ENCODE measurements around the gene TMUB2. TPM values are rescaled to one million over a fixed set of nuclear protein-coding genes. Genes with fewer than 3 reads are reported as not detected.

Gene TMUB2
- total and polyA plus RNA-seq, 10 donors: 26.8 to 59.0 (median 43.6) TPM

DNA sequence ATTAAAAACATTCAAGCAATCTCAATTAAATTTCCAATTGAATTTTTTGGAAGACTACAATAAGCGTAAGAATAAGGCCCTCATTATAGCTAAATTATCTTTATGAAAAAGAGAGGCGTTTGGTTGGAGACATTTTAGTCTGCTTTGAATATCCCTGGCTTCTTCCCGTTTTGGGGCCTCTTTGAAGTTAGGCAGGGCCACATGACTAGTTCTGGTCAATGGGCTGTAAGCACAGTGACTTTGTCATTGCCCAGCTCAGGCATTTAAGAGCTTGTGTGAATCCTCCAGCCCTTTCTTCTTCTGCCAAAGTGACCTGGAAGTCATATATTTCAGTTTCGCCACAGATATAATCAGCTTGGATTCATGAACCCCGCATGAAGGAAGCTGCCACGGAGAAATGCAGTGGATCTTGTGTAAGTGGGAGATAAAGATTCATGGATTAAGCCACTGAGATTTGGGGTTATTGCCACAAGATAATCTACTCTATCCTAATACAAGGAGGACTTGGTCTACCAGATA lies 54.4 kb downstream of the TMUB2 start:
- Histone ChIP-seq H3K4me1 (peaks cover 8 to 27% (median 14%) of the 10 kb centered on the region in 6 donors), H3K4me3 (no peak overlapping the region), H3K27me3 (replicated peaks in 1 of 7) (no peaks in the 10 kb centered on the region), H3K27ac (no peak overlapping the region), H3K9me3 (no peaks in the 10 kb centered on the region), H3K36me3 (no peaks in the 10 kb centered on the region)
- TF ChIP-seq POLR2A (IDR thresholded peaks at IDR 0.05) (no peak), POLR2AphosphoS5 (IDR thresholded peaks at IDR 0.05) (no peak)
- TF ChIP-seq, protein P1, sequence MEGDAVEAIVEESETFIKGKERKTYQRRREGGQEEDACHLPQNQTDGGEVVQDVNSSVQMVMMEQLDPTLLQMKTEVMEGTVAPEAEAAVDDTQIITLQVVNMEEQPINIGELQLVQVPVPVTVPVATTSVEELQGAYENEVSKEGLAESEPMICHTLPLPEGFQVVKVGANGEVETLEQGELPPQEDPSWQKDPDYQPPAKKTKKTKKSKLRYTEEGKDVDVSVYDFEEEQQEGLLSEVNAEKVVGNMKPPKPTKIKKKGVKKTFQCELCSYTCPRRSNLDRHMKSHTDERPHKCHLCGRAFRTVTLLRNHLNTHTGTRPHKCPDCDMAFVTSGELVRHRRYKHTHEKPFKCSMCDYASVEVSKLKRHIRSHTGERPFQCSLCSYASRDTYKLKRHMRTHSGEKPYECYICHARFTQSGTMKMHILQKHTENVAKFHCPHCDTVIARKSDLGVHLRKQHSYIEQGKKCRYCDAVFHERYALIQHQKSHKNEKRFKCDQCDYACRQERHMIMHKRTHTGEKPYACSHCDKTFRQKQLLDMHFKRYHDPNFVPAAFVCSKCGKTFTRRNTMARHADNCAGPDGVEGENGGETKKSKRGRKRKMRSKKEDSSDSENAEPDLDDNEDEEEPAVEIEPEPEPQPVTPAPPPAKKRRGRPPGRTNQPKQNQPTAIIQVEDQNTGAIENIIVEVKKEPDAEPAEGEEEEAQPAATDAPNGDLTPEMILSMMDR (IDR thresholded peaks at IDR 0.05 in 8 of 11, conservative IDR thresholded peaks at IDR 0.05 in 3 of 11): no peak
- intact Hi-C loops (cut with DNase I; ENCODE audit: low total_unique reads): no loop called here
- 60 to 69% (median 65%) methylated on average over 6 of the region's 6 CpGs for WGBS, 5 donors
- no peak for DNase-seq

Small RNA genes lying within 50 kb of the gene (microRNA-seq; reads per million reads assigned to microRNA genes)
- 0 to 0.72 (median 0.35) reads per million in 3 donors for gene MIR6782

Small RNA genes lying within 50 kb of the gene (small RNA-seq; reads per million reads assigned to genes)
- 0 reads per million in 4 donors for gene MIR6782

Other genes with a start within 250 kb of the TMUB2 start
- not detected for gene PPY, start 244.5 kb upstream of the TMUB2 start, total RNA-seq
- gene PPY, start 244.5 kb upstream of the TMUB2 start, polyA plus RNA-seq: not detected
- not detected for gene PYY, start 233.0 kb upstream of the TMUB2 start, total RNA-seq
- gene PYY, start 233.0 kb upstream of the TMUB2 start, polyA plus RNA-seq: not detected
- gene NAGS, start 182.3 kb upstream of the TMUB2 start, total RNA-seq: 1 to 10 TPM in 4 of 7 donors, under 1 TPM in 3; 0.65 to 1.8 (median 1.0) TPM
- under 1 TPM; 0.39 to 0.90 (median 0.82) TPM for gene NAGS, start 182.3 kb upstream of the TMUB2 start, polyA plus RNA-seq
- gene TMEM101, start 172.0 kb upstream of the TMUB2 start, total RNA-seq: 10 to 100 TPM; 15.9 to 30.6 (median 20.3) TPM
- 10 to 100 TPM; 16.5 to 23.1 (median 22.3) TPM for gene TMEM101, start 172.0 kb upstream of the TMUB2 start, polyA plus RNA-seq
- gene LSM12, start 120.3 kb upstream of the TMUB2 start, total RNA-seq: 10 to 100 TPM; 21.6 to 43.1 (median 39.4) TPM
- 10 to 100 TPM; 18.9 to 30.4 (median 22.4) TPM for gene LSM12, start 120.3 kb upstream of the TMUB2 start, polyA plus RNA-seq
- 10 to 100 TPM; 24.9 to 49.2 (median 39.2) TPM for gene G6PC3, start 116.2 kb upstream of the TMUB2 start, total RNA-seq
- 10 to 100 TPM; 28.9 to 36.8 (median 35.9) TPM for gene G6PC3, start 116.2 kb upstream of the TMUB2 start, polyA plus RNA-seq
- 10 to 100 TPM; 42.3 to 72.9 (median 59.4) TPM for gene HDAC5, start 63.3 kb upstream of the TMUB2 start, total RNA-seq
- gene HDAC5, start 63.3 kb upstream of the TMUB2 start, polyA plus RNA-seq: 10 to 100 TPM; 18.5 to 39.9 (median 22.4) TPM
- gene HROB, start 45.0 kb upstream of the TMUB2 start, total RNA-seq: 1 to 10 TPM; 1.3 to 4.1 (median 1.8) TPM
- 1 to 10 TPM in 2 of 3 donors, under 1 TPM in 1; 0.83 to 1.0 (median 1.0) TPM for gene HROB, start 45.0 kb upstream of the TMUB2 start, polyA plus RNA-seq
- gene ASB16, start 16.3 kb upstream of the TMUB2 start, total RNA-seq: under 1 TPM in 1 of 7 donors, not detected in 6; 0.57 TPM
- under 1 TPM in 2 of 3 donors, not detected in 1; 0.09 to 0.16 TPM for gene ASB16, start 16.3 kb upstream of the TMUB2 start, polyA plus RNA-seq
- gene ATXN7L3, start 12.9 kb downstream of the TMUB2 start, total RNA-seq: 10 to 100 TPM; 51.3 to 96.2 (median 68.4) TPM
- 10 to 100 TPM; 25.2 to 55.5 (median 27.2) TPM for gene ATXN7L3, start 12.9 kb downstream of the TMUB2 start, polyA plus RNA-seq
- 100 to 1,000 TPM in 3 of 7 donors, 10 to 100 TPM in 4; 77.0 to 113 (median 94.8) TPM for gene UBTF, start 32.7 kb downstream of the TMUB2 start, total RNA-seq
- 10 to 100 TPM; 43.2 to 67.0 (median 43.9) TPM for gene UBTF, start 32.7 kb downstream of the TMUB2 start, polyA plus RNA-seq
- gene SLC4A1, start 81.2 kb downstream of the TMUB2 start, total RNA-seq: 100 to 1,000 TPM in 1 of 7 donors, 10 to 100 TPM in 4, 1 to 10 TPM in 2; 2.2 to 315 (median 10.5) TPM
- 10 to 100 TPM in 1 of 3 donors, under 1 TPM in 2; 0.04 to 14.7 (median 0.30) TPM for gene SLC4A1, start 81.2 kb downstream of the TMUB2 start, polyA plus RNA-seq
- gene RUNDC3A, start 121.6 kb downstream of the TMUB2 start, total RNA-seq: 10 to 100 TPM in 1 of 7 donors, 1 to 10 TPM in 5, under 1 TPM in 1; 0.95 to 12.5 (median 2.0) TPM
- gene RUNDC3A, start 121.6 kb downstream of the TMUB2 start, polyA plus RNA-seq: 10 to 100 TPM in 1 of 3 donors, 1 to 10 TPM in 1, under 1 TPM in 1; 0.48 to 14.6 (median 1.2) TPM
- 100 to 1,000 TPM in 4 of 7 donors, 10 to 100 TPM in 3; 76.1 to 214 (median 104) TPM for gene SLC25A39, start 137.9 kb downstream of the TMUB2 start, total RNA-seq
- 100 to 1,000 TPM; 101 to 204 (median 132) TPM for gene SLC25A39, start 137.9 kb downstream of the TMUB2 start, polyA plus RNA-seq
- 100 to 1,000 TPM; 503 to 896 (median 579) TPM for gene GRN, start 158.3 kb downstream of the TMUB2 start, total RNA-seq
- gene GRN, start 158.3 kb downstream of the TMUB2 start, polyA plus RNA-seq: 100 to 1,000 TPM; 135 to 237 (median 166) TPM
- 1 to 10 TPM in 2 of 7 donors, under 1 TPM in 5; 0.60 to 2.5 (median 0.69) TPM for gene FAM171A2, start 176.9 kb downstream of the TMUB2 start, total RNA-seq
- under 1 TPM; 0.11 to 0.42 (median 0.33) TPM for gene FAM171A2, start 176.9 kb downstream of the TMUB2 start, polyA plus RNA-seq
- gene ITGA2B, start 202.7 kb downstream of the TMUB2 start, total RNA-seq: 10 to 100 TPM; 11.3 to 36.7 (median 23.7) TPM
- gene ITGA2B, start 202.7 kb downstream of the TMUB2 start, polyA plus RNA-seq: 1 to 10 TPM in 2 of 3 donors, under 1 TPM in 1; 0.93 to 2.3 (median 1.7) TPM

Data from spleen (tissue), 11 donors.